Ascending aorta (tissue), 2 donors: ENCODE data around the gene KIRREL3. TPM values are rescaled to one million over a fixed set of nuclear protein-coding genes. Genes with fewer than 3 reads are reported as not detected.

Source experiments
- DNase-seq, 2 donors: peaks; one replicate each; pipeline ENCODE4 v3.0.0-alpha.2; 2019; ENCODE audit warnings: low spot score in 2 of 2
- H3K27ac ChIP-seq, 2 donors: fragments of 200-600 bp; sonication (generic); one replicate each; pipeline ENCODE4 v1.5.1; 2016 to 2017; ENCODE audit warnings: mild to moderate bottlenecking in 1 of 2
- H3K27me3 ChIP-seq: fragments of 200-600 bp; sonication (generic); one replicate; pipeline ENCODE4 v1.5.1; 2017
- H3K36me3 ChIP-seq, 2 donors: fragments of 200-600 bp; sonication (generic); one replicate each; pipeline ENCODE4 v1.5.1; 2016
- H3K4me1 ChIP-seq, 2 donors: fragments of 200-600 bp; sonication (generic); one replicate each; pipeline ENCODE4 v1.5.1; 2016 to 2017; ENCODE audit warnings: mild to moderate bottlenecking in 1 of 2
- H3K4me3 ChIP-seq, 2 donors: fragments of 200-600 bp; sonication (generic); one replicate each; pipeline ENCODE4 v1.5.1; 2016 to 2017; ENCODE audit warnings: mild to moderate bottlenecking in 1 of 2
- H3K9me3 ChIP-seq, 2 donors: fragments of 200-600 bp; sonication (generic); one replicate each; pipeline ENCODE4 v1.5.1; 2016
- CTCF ChIP-seq, 3 experiments: fragments of 200-600 bp in 2 of 3; fragments of 450-650 bp in 1 of 3; sonication (generic) in 2 of 3; IDR thresholded peaks; one replicate each; pipeline ENCODE4 v1.5.1; 2016 to 2019; ENCODE audit warnings: antibody characterized with exemption in 3 of 3, mild to moderate bottlenecking in 1 of 3, moderate library complexity in 1 of 3
- intact Hi-C: fragments of 100-400 bp; cut with DNase I; formaldehyde crosslinking; loops from one replicate; pipeline ENCODE4 v1.15.1; 2023
- total RNA-seq: library from RNA; depleted of rRNA; stranded (reverse); fragments of >200 nt; gene quantifications from one replicate; pipeline ENCODE4 v1.1.0, GENCODE V29; 2016

The KIRREL3 gene
- total RNA-seq, 1 donor from 2014 or later = not detected

DNA sequence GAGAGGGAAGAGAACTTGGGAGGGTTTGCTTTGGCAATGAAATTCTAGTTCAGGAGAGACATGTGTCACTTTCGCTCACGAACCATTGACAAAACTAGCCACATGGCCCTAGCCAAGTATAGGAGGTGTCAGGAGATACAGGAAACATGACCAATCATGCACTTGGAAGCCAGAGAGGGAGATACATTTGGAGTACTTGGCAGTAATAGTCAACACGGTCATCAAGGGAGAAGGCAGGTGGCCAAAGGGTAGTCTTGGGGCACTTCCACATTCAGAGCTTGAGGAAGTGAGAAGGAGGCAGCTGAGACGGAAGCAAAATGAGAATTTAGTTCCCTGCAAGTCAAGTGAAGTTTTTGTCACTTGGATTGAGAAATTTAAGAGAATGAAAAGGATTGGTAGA is 26.4 kb upstream of the KIRREL3 start:
- no peak for TF ChIP-seq CTCF (IDR thresholded peaks at IDR 0.05)

DNA sequence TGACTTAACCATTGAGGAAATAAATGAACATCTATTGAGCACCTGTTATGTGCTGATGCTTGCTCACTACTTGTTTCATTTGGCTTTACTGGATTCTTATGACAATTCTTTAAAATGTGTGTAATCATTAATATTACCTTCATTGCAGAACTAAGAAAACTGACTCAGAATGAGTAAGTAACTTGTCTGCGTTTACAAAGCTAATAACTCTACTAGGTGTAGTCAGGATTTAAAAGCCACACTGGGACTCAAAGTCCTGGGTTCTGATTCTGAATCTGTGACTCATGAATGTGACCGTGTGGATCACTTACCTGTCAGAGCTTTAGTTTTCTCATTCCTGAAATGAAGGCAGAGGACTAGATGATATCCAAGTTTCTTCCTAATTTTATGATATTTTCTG is 23.4 kb upstream of the KIRREL3 start:
- Histone ChIP-seq H3K27me3 (no peaks in the 10 kb centered on the region), H3K4me1 (no peaks in the 10 kb centered on the region), H3K36me3 (no peaks in the 10 kb centered on the region), H3K4me3 (no peak overlapping the region), H3K27ac (no peak overlapping the region), H3K9me3 (no peaks in the 10 kb centered on the region)
- intact Hi-C loops = no loop called here
- no peak for DNase-seq
- no peak for TF ChIP-seq CTCF (IDR thresholded peaks at IDR 0.05)

More for the DNA sequence above, 26.4 kb upstream of the KIRREL3 start:
- no peak for DNase-seq
- H3K4me3 ChIP-seq = no peak overlapping the region
- H3K4me1 ChIP-seq = no peaks in the 10 kb centered on the region
- no peak overlapping the region for H3K27ac ChIP-seq
- H3K36me3 ChIP-seq = no peaks in the 10 kb centered on the region
- intact Hi-C loops = no loop called here
- H3K27me3 ChIP-seq = no peaks in the 10 kb centered on the region
- no peaks in the 10 kb centered on the region for H3K9me3 ChIP-seq

DNA sequence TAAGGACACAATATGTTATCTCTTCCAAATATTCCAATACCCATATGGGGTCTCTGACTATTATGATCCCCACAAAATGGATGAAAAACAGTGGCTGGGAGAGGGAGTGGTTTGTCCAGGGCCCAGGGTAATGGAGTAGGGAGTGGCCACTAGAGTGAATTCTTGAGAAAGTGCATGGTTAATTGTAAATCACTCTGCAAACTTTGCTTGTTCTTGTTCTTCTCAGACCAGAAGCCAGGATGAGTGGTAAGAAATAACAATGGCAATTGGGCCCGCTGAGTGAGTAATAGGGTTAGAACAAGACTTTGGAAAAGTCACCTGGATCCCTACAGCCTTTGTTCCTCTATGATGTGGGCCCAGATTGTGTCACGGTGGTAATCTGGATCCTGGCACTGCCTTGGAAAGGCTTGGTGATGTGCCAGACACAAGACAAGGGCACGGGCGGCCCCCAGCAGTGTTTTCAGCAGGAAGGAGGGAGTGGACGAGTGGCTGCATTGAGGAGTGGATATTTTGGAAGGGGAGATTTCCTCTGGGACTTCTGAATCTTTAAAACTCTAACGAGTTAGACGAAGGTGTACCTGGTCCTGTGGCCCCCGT is 18.2 kb upstream of the KIRREL3 start:
- TF ChIP-seq CTCF (IDR thresholded peaks at IDR 0.05) = no peak
- H3K4me1 ChIP-seq = no peaks in the 10 kb centered on the region
- H3K4me3 ChIP-seq = no peak overlapping the region
- H3K9me3 ChIP-seq = no peaks in the 10 kb centered on the region
- intact Hi-C loops = no loop called here
- no peaks in the 10 kb centered on the region for H3K27me3 ChIP-seq
- H3K27ac ChIP-seq = no peak overlapping the region
- no peak for DNase-seq
- no peaks in the 10 kb centered on the region for H3K36me3 ChIP-seq

DNA sequence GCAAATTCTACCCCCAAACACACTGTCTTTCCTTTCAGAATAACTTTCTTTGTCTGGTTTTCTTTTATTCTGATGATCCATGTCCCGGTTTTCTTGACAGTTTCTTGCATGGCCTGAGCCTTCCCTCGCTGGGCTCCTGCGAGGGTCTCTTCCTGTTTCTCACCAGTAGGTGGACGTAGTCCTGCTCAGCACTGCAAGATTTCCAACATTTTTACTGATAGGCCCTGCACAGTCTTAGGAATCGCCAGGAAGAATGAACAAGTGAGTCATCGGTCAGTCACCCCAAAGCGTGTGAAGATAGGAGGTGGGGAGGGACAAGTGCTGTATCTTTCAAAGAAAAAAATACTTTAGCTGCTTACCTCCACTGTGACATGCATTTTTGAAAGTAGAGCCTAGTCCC is 16.9 kb upstream of the KIRREL3 start:
- no peak for DNase-seq
- TF ChIP-seq CTCF (IDR thresholded peaks at IDR 0.05) = no peak
- no peaks in the 10 kb centered on the region for H3K36me3 ChIP-seq
- no peaks in the 10 kb centered on the region for H3K9me3 ChIP-seq
- H3K27ac ChIP-seq = no peak overlapping the region
- no peaks in the 10 kb centered on the region for H3K27me3 ChIP-seq
- no peaks in the 10 kb centered on the region for H3K4me1 ChIP-seq
- intact Hi-C loops = no loop called here
- H3K4me3 ChIP-seq = no peak overlapping the region

- no peaks in the 10 kb centered on the region for H3K36me3 ChIP-seq
- TF ChIP-seq CTCF (IDR thresholded peaks at IDR 0.05) = no peak
- no peak overlapping the region for H3K27ac ChIP-seq
- no peaks in the 10 kb centered on the region for H3K4me1 ChIP-seq
- intact Hi-C loops = no loop called here
- no peak for DNase-seq
- H3K9me3 ChIP-seq = no peaks in the 10 kb centered on the region
- no peak overlapping the region for H3K4me3 ChIP-seq
- no peaks in the 10 kb centered on the region for H3K27me3 ChIP-seq
Measured at GRCh38 chr11:127013550-127013949, 13.0 kb upstream of the KIRREL3 start.

GRCh38 chr11:127006311-127006710 is 5.7 kb upstream of the KIRREL3 start:
- Histone ChIP-seq H3K27me3 (peaks cover 3% of the 10 kb centered on the region), H3K4me3 (no peak overlapping the region)

More at GRCh38 chr11:127006311-127006710, 5.7 kb upstream of the KIRREL3 start:
- Histone ChIP-seq H3K36me3 (no peaks in the 10 kb centered on the region), H3K9me3 (no peaks in the 10 kb centered on the region), H3K27ac (no peak overlapping the region), H3K4me1 (no peaks in the 10 kb centered on the region)
- no peak for TF ChIP-seq CTCF (IDR thresholded peaks at IDR 0.05)
- intact Hi-C loops = no loop called here
- DNase-seq = no peak
